ENCODE results near the gene PRKCH. TPM values are rescaled to one million over a fixed set of nuclear protein-coding genes. Genes with fewer than 3 reads are reported as not detected.

The PRKCH gene
- total RNA-seq, 2 experiments from 2014 or later, result 244 to 293 TPM

DNA sequence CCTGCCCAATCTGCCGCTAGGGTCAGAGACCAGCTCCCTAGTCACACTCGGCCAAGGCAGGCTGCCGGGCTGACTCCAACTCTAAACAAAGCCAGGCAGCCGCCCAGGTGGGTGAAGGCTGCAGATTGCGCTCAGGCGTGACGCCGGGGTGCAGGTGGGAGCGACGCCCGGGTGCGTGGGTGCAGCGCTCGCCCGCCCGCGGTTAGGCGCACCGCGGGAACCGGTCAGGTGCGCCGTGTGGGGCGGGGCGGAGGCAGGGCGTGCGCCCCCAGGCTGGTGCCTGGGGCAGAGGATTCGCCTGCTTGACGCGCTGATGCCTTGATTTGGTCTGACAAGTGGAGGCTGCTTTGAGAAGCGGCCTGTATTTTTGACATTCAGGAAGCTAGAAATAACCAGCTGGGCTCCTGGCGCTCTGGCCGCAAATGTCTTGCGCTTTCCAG is 247.2 kb downstream of the PRKCH start:
- ChIA-PET POLR2A (no interaction called here), CTCF (interaction anchor here (1.3 to 2.2 kb wide), 5 partner anchors 9 to 151 kb away, joined by 3 to 8 read pairs (median 6); no protein-coding TSS in a partner anchor)
- peaks cover 4% of the 10 kb centered on the region for H3K27me3 Mint-ChIP-seq
- H3K9me3 Mint-ChIP-seq, result peaks cover 8% of the 10 kb centered on the region
- H3K36me3 Mint-ChIP-seq (ENCODE audit: low read depth), result peaks cover 12% of the 10 kb centered on the region
- H3K27ac Mint-ChIP-seq, result peak overlapping the region; percentile 86
- H3K4me1 Mint-ChIP-seq, result peaks cover 68% of the 10 kb centered on the region
- peak overlapping the region; percentile 62 for H3K4me3 Mint-ChIP-seq
- peak; percentile 56 for DNase-seq

- H3K36me3 Mint-ChIP-seq (ENCODE audit: low read depth), result peaks cover 8% of the 10 kb centered on the region
- H3K4me3 Mint-ChIP-seq, result peak overlapping the region; percentile 28
- DNase-seq, result no peak
- ChIA-PET CTCF (interaction anchor here (1.0 to 2.2 kb wide), 7 partner anchors 9 to 151 kb away, joined by 3 to 8 read pairs (median 4); no protein-coding TSS in a partner anchor), POLR2A (no interaction called here)
- peak overlapping the region; percentile 86 for H3K27ac Mint-ChIP-seq
- peaks cover 5% of the 10 kb centered on the region for H3K9me3 Mint-ChIP-seq
- peaks cover 69% of the 10 kb centered on the region for H3K4me1 Mint-ChIP-seq
- H3K27me3 Mint-ChIP-seq, result peaks cover 4% of the 10 kb centered on the region
These were observed 247.9 kb downstream of the PRKCH start for GRCh38 chr14:61569308-61569707.

GRCh38 chr14:61569812-61570548 is 248.6 kb downstream of the PRKCH start:
- ChIA-PET CTCF (interaction anchor here (0.6 to 2.3 kb wide), 8 partner anchors 9 to 151 kb away, joined by 3 to 8 read pairs (median 4); no protein-coding TSS in a partner anchor), POLR2A (no interaction called here)
- Mint-ChIP-seq H3K4me3 (peak overlapping the region; percentile 40), H3K4me1 (peaks cover 73% of the 10 kb centered on the region), H3K9me3 (peaks cover 5% of the 10 kb centered on the region), H3K36me3 (ENCODE audit: low read depth) (peaks cover 8% of the 10 kb centered on the region), H3K27me3 (peaks cover 4% of the 10 kb centered on the region), H3K27ac (peak overlapping the region; percentile 86)
- DNase-seq, result peak; percentile 59

DNA sequence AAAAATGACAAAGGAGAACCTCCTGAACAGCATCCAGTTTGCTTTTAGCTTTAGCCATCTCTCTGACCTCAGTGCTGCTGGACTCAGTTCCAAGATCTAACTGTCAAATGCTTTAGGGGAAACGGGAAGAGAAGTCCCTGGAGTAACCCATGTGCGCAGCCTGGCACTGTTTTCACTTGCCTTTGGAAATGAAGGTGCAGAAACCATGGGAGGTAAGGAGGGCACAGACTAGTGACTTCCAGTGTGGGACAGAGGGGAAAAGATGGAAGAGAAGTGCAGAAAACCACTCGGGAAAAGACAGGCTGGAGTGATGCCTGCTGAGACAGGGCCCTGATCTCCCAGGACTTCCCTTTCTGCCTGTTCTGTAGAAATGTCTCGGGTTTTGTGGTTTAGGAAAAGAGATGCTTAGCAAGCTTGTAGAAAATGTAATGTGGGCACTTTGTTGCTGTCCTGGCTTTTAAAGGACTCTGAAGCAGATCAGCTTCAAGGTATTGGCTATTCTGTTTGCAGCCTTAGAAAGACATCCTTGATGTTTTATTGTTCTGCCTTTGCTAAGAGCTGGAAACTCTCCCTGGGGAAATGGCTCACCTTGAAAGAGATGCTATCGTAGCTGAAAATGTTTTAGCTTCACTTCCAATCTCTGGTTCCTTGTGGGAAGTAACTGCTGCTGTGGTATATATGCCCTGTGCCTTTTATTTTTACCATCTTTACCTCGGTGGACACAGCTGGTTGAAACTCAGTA is 249.3 kb downstream of the PRKCH start:
- Mint-ChIP-seq H3K4me3 (no peak overlapping the region), H3K36me3 (ENCODE audit: low read depth) (peaks cover 7% of the 10 kb centered on the region), H3K27ac (peak overlapping the region; percentile 86), H3K4me1 (peaks cover 79% of the 10 kb centered on the region), H3K9me3 (peaks cover 4% of the 10 kb centered on the region), H3K27me3 (peaks cover 4% of the 10 kb centered on the region)
- CTCF ChIA-PET, result interaction anchor here (1.0 to 3.0 kb wide), 7 partner anchors 11 to 150 kb away, joined by 3 to 11 read pairs (median 4); no protein-coding TSS in a partner anchor
- DNase-seq, result no peak
- POLR2A ChIA-PET, result no interaction called here

- DNase-seq, result no peak
- Mint-ChIP-seq H3K4me1 (peaks cover 77% of the 10 kb centered on the region), H3K36me3 (ENCODE audit: low read depth) (peaks cover 5% of the 10 kb centered on the region), H3K27ac (no peak overlapping the region), H3K9me3 (no peaks in the 10 kb centered on the region), H3K4me3 (no peak overlapping the region), H3K27me3 (peaks cover 8% of the 10 kb centered on the region)
- POLR2A ChIA-PET, result no interaction called here
- CTCF ChIA-PET, result interaction anchor here (0.7 to 3.0 kb wide), 4 partner anchors 10 to 52 kb away, joined by 3 to 11 read pairs (median 4); no protein-coding TSS in a partner anchor
These were observed 250.5 kb downstream of the PRKCH start for GRCh38 chr14:61571917-61572316.

DNA sequence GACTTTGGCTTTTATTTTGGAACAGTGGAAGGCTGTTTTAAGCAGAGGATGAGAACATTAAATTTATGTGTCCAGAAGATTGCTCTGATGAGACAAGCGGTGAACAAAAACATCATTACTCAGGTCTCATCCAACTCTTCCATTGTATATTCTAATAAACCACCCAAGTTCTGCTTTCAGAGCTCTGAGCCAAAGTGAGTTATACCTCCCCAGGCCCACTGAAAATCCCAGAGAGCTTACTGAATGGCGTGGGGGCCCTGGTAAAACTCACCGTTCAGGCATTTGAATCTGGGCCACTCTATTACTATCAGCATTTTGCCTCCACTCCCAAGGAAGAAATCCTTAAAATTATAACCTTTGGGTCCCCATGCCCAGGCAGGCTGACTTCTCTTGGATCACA is 251.9 kb downstream of the PRKCH start:
- ChIA-PET POLR2A (no interaction called here), CTCF (interaction anchor here (0.8 to 3.0 kb wide), 3 partner anchors 8 to 36 kb away, joined by 3 to 11 read pairs (median 3); no protein-coding TSS in a partner anchor)
- Mint-ChIP-seq H3K4me3 (no peak overlapping the region), H3K27ac (no peak overlapping the region), H3K27me3 (peaks cover 13% of the 10 kb centered on the region), H3K4me1 (peaks cover 77% of the 10 kb centered on the region), H3K9me3 (no peaks in the 10 kb centered on the region), H3K36me3 (ENCODE audit: low read depth) (peaks cover 4% of the 10 kb centered on the region)
- DNase-seq, result no peak

GRCh38 chr14:61573748-61574513 is 252.6 kb downstream of the PRKCH start:
- Mint-ChIP-seq H3K27me3 (peaks cover 13% of the 10 kb centered on the region), H3K36me3 (ENCODE audit: low read depth) (peaks cover 4% of the 10 kb centered on the region), H3K4me1 (peaks cover 79% of the 10 kb centered on the region), H3K4me3 (no peak overlapping the region), H3K27ac (no peak overlapping the region), H3K9me3 (no peaks in the 10 kb centered on the region)
- ChIA-PET CTCF (interaction anchor here (0.5 to 1.0 kb wide), 2 partner anchors 11 to 58 kb away, joined by 3 read pairs; no protein-coding TSS in a partner anchor), POLR2A (no interaction called here)
- DNase-seq, result no peak

GRCh38 chr14:61574514-61574807 is 253.1 kb downstream of the PRKCH start:
- CTCF ChIA-PET, result interaction anchor here (0.5 to 1.0 kb wide), 2 partner anchors 12 to 57 kb away, joined by 3 read pairs; no protein-coding TSS in a partner anchor
- Mint-ChIP-seq H3K9me3 (no peaks in the 10 kb centered on the region), H3K4me3 (no peak overlapping the region), H3K27ac (no peak overlapping the region), H3K4me1 (peaks cover 79% of the 10 kb centered on the region), H3K36me3 (ENCODE audit: low read depth) (peaks cover 4% of the 10 kb centered on the region), H3K27me3 (peaks cover 13% of the 10 kb centered on the region)
- DNase-seq, result no peak
- POLR2A ChIA-PET, result no interaction called here

GRCh38 chr14:61575126-61575525 is 253.7 kb downstream of the PRKCH start:
- Mint-ChIP-seq H3K27ac (no peak overlapping the region), H3K36me3 (ENCODE audit: low read depth) (peaks cover 4% of the 10 kb centered on the region), H3K4me1 (peaks cover 77% of the 10 kb centered on the region), H3K9me3 (no peaks in the 10 kb centered on the region), H3K27me3 (peaks cover 13% of the 10 kb centered on the region), H3K4me3 (no peak overlapping the region)
- ChIA-PET POLR2A (no interaction called here), CTCF (no interaction called here)
- no peak for DNase-seq

GRCh38 chr14:61575551-61576150 is 254.3 kb downstream of the PRKCH start:
- H3K4me3 Mint-ChIP-seq, result no peak overlapping the region
- H3K36me3 Mint-ChIP-seq (ENCODE audit: low read depth), result peaks cover 4% of the 10 kb centered on the region
- H3K27ac Mint-ChIP-seq, result no peak overlapping the region
- peaks cover 13% of the 10 kb centered on the region for H3K27me3 Mint-ChIP-seq
- no peak for DNase-seq
- POLR2A ChIA-PET, result no interaction called here
- H3K4me1 Mint-ChIP-seq, result peaks cover 76% of the 10 kb centered on the region
- H3K9me3 Mint-ChIP-seq, result no peaks in the 10 kb centered on the region
- CTCF ChIA-PET, result interaction anchor here (1.1 kb wide), 2 partner anchors 13 to 19 kb away, joined by 3 to 4 read pairs; no protein-coding TSS in a partner anchor

GRCh38 chr14:61577506-61577931 is 256.1 kb downstream of the PRKCH start:
- H3K4me3 Mint-ChIP-seq, result no peak overlapping the region
- peaks cover 9% of the 10 kb centered on the region for H3K27me3 Mint-ChIP-seq
- H3K27ac Mint-ChIP-seq, result no peak overlapping the region
- ChIA-PET CTCF (interaction anchor here (0.5 to 3.1 kb wide), 7 partner anchors 9 to 279 kb away, joined by 3 to 8 read pairs (median 3); no protein-coding TSS in a partner anchor), POLR2A (no interaction called here)
- H3K9me3 Mint-ChIP-seq, result peaks cover 5% of the 10 kb centered on the region
- peaks cover 10% of the 10 kb centered on the region for H3K36me3 Mint-ChIP-seq (ENCODE audit: low read depth)
- no peak for DNase-seq
- peaks cover 63% of the 10 kb centered on the region for H3K4me1 Mint-ChIP-seq

DNA sequence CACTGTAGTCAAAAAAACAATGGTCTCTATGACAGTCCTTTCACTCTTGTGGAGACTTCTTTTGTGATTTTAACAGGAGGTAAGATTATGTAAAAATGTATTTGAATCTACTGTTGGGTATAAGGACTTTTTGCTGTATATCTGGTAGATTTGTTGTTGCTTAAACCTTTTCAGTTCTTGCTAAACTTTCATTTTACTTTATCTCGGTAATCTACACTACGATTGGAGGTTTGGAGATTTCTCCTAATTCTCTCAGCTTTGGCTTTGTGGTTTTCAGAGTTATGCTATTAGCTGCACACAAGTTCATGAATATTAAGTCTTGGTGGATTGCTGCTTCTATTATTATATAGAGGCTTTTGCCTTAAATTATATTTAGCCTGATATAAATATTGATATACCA is 257.4 kb downstream of the PRKCH start:
- Mint-ChIP-seq H3K36me3 (ENCODE audit: low read depth) (peaks cover 14% of the 10 kb centered on the region), H3K9me3 (peaks cover 8% of the 10 kb centered on the region), H3K4me3 (peak overlapping the region; percentile 50), H3K4me1 (peaks cover 53% of the 10 kb centered on the region), H3K27me3 (peaks cover 9% of the 10 kb centered on the region), H3K27ac (peak overlapping the region; percentile 73)
- DNase-seq, result no peak
- CTCF ChIA-PET, result interaction anchor here (0.8 to 3.1 kb wide), 3 partner anchors 8 to 11 kb away, joined by 4 to 8 read pairs (median 4); no protein-coding TSS in a partner anchor
- POLR2A ChIA-PET, result no interaction called here
